GM23338 (cell line): ENCODE results near the gene NTN1. TPM values are rescaled to one million over a fixed set of nuclear protein-coding genes. Genes with fewer than 3 reads are reported as not detected.
"Not testable (repeated sequence)": the region's sequence is repeated elsewhere in the genome, so short reads cannot be mapped to it uniquely, and the experiment has no call there.

Experiments
- ATAC-seq: fragments of 200-7000 bp; cut with Tn5 transposase; 3 replicates; pipeline ENCODE4 v1.9.1; 2020
- DNase-seq: peaks from one replicate; pipeline ENCODE4 v3.0.0-alpha.2; 2015; ENCODE audit warnings: low spot score
- H2AFZ ChIP-seq: fragments of 200-600 bp; sonication (generic); 2 replicates; pipeline ENCODE4 v1.8.0; 2016; ENCODE audit warnings: antibody characterized with exemption, mild to moderate bottlenecking, moderate library complexity
- H3F3A ChIP-seq: fragments of 200-600 bp; sonication (generic); replicated peaks from 2 replicates; pipeline ENCODE4 v1.8.0; 2017; ENCODE audit warnings: antibody characterized with exemption, mixed run types, low read depth
- H3K27ac ChIP-seq: fragments of 200-600 bp; sonication (generic); 2 replicates; pipeline ENCODE4 v1.6.1; 2016; ENCODE audit warnings: low read depth
- H3K27me3 ChIP-seq: fragments of 200-600 bp; sonication (generic); 2 replicates; pipeline ENCODE4 v1.8.0; 2016; ENCODE audit warnings: mild to moderate bottlenecking, mixed run types, moderate library complexity; ENCODE audit not compliant: insufficient read depth
- H3K36me3 ChIP-seq: fragments of 200-600 bp; sonication (generic); 2 replicates; pipeline ENCODE4 v1.8.0; 2016; ENCODE audit warnings: mild to moderate bottlenecking; ENCODE audit not compliant: insufficient read depth
- H3K4me1 ChIP-seq: fragments of 200-600 bp; sonication (generic); 2 replicates; pipeline ENCODE4 v1.8.0; 2016; ENCODE audit warnings: mild to moderate bottlenecking, moderate library complexity; ENCODE audit not compliant: insufficient read depth
- H3K4me2 ChIP-seq: fragments of 200-600 bp; sonication (generic); 2 replicates; pipeline ENCODE4 v1.7.1; 2017; ENCODE audit warnings: mixed run types
- H3K4me3 ChIP-seq: fragments of 200-600 bp; sonication (generic); 2 replicates; pipeline ENCODE4 v1.6.1; 2016; ENCODE audit warnings: mixed run types
- H3K79me2 ChIP-seq: fragments of 200-600 bp; sonication (generic); replicated peaks from 2 replicates; pipeline ENCODE4 v1.8.0; 2017; ENCODE audit warnings: mild to moderate bottlenecking; ENCODE audit not compliant: insufficient read depth
- H3K9me2 ChIP-seq: fragments of 200-600 bp; sonication (generic); 2 replicates; pipeline ENCODE4 v1.8.0; 2017; ENCODE audit not compliant: insufficient read depth
- H4K20me1 ChIP-seq: fragments of 200-600 bp; sonication (generic); replicated peaks from 2 replicates; pipeline ENCODE4 v1.8.0; 2017; ENCODE audit warnings: mild to moderate bottlenecking; ENCODE audit not compliant: insufficient read depth
- H3K27ac Mint-ChIP-seq: 2 replicates; pipeline ENCODE4 v1.8.0; 2020; ENCODE audit warnings: inconsistent platforms, mild to moderate bottlenecking, moderate library complexity, mixed read lengths
- H3K27me3 Mint-ChIP-seq: 3 replicates; pipeline ENCODE4 v1.8.0; 2022; ENCODE audit warnings: low read depth, mild to moderate bottlenecking, moderate library complexity, mixed read lengths, inconsistent platforms; ENCODE audit not compliant: insufficient read depth, poor library complexity
- H3K36me3 Mint-ChIP-seq: 3 replicates; pipeline ENCODE4 v1.8.0; 2021; ENCODE audit warnings: low read depth, mild to moderate bottlenecking, inconsistent platforms, moderate library complexity, mixed read lengths
- H3K4me1 Mint-ChIP-seq: 3 replicates; pipeline ENCODE4 v1.8.0; 2020; ENCODE audit warnings: mild to moderate bottlenecking, inconsistent platforms, mixed read lengths
- H3K4me3 Mint-ChIP-seq: 3 replicates; pipeline ENCODE4 v1.8.0; 2021; ENCODE audit warnings: moderate library complexity, mild to moderate bottlenecking, inconsistent platforms, mixed read lengths
- H3K9me3 Mint-ChIP-seq: 3 replicates; pipeline ENCODE4 v1.8.0; 2020; ENCODE audit warnings: moderate library complexity, mild to moderate bottlenecking, inconsistent platforms, mixed read lengths
- ETS1 ChIP-seq: IDR thresholded peaks from 2 replicates; pipeline ENCODE4 v1.6.1; 2016; ENCODE audit warnings: antibody characterized with exemption
- NANOG ChIP-seq: IDR thresholded peaks from 2 replicates; pipeline ENCODE4 v1.6.1; 2016; ENCODE audit warnings: antibody characterized with exemption, borderline replicate concordance
- POLR2AphosphoS5 ChIP-seq: IDR thresholded peaks from 2 replicates; pipeline ENCODE4 v1.6.1; 2016; ENCODE audit warnings: antibody characterized with exemption, low read depth
- STAT1 ChIP-seq: IDR thresholded peaks from one replicate; pipeline ENCODE4 v1.6.1; 2016; ENCODE audit warnings: antibody characterized with exemption; ENCODE audit not compliant: unreplicated experiment
- ZNF114 ChIP-seq: fragments of 250-450 bp; sonication (Bioruptor Pico); IDR thresholded peaks from 2 replicates; pipeline ENCODE4 v1.5.0; 2020; ENCODE audit warnings: mild to moderate bottlenecking, moderate library complexity
- polyA plus RNA-seq: library from polyadenylated mRNA; unstranded; fragments of >200 nt; fragmentation: Nextera tagmentation; extraction: Ambion mirVana; gene quantifications from 2 replicates; pipeline ENCODE4 v1.2.1, GENCODE V29; 2016
- total RNA-seq: library from RNA; depleted of rRNA; stranded (reverse); fragments of >200 nt; shearing (Covaris generic); gene quantifications from 2 replicates; pipeline ENCODE4 v1.2.3, GENCODE V29; 2014
- TF ChIP-seq, protein P1 (sequence below), 2 experiments: fragments of 200-600 bp in 1 of 2; sonication (generic) in 1 of 2; conservative IDR thresholded peaks; 2 replicates each; pipeline versions ENCODE4 v1.5.1 to v1.6.1; 2016 to 2017; ENCODE audit warnings: antibody characterized with exemption in 2 of 2, low read depth in 2 of 2, mild to moderate bottlenecking in 2 of 2, moderate library complexity in 1 of 2

The NTN1 gene
- total and polyA plus RNA-seq, 2 experiments from 2014 or later = 0.57 to 2.6 TPM

GRCh38 chr17:9256751-9257629, 235.7 kb downstream of the NTN1 start:
- H3F3A ChIP-seq = no peaks in the 10 kb centered on the region
- no peaks in the 10 kb centered on the region for H3K79me2 ChIP-seq
- no peaks in the 10 kb centered on the region for H3K9me2 ChIP-seq
- H3K9me3 Mint-ChIP-seq = no peaks in the 10 kb centered on the region
- no peak overlapping the region for H3K4me3 Mint-ChIP-seq
- H2AFZ ChIP-seq = no peak overlapping the region
- no peak for DNase-seq
- H3K4me3 ChIP-seq = no peak overlapping the region
- ATAC-seq = no peak
- H3K27me3 ChIP-seq = no peaks in the 10 kb centered on the region
- no peaks in the 10 kb centered on the region for H4K20me1 ChIP-seq
- no peaks in the 10 kb centered on the region for H3K36me3 ChIP-seq
- no peaks in the 10 kb centered on the region for H3K36me3 Mint-ChIP-seq
- peaks cover 12% of the 10 kb centered on the region for H3K4me1 ChIP-seq
- H3K4me2 ChIP-seq = no peak overlapping the region
- TF ChIP-seq STAT1 (no peak), POLR2AphosphoS5 (no peak), NANOG (no peak), ETS1 (no peak), ZNF114 (CRISPR knock-in tag) (no peak)
- TF ChIP-seq, protein P1, sequence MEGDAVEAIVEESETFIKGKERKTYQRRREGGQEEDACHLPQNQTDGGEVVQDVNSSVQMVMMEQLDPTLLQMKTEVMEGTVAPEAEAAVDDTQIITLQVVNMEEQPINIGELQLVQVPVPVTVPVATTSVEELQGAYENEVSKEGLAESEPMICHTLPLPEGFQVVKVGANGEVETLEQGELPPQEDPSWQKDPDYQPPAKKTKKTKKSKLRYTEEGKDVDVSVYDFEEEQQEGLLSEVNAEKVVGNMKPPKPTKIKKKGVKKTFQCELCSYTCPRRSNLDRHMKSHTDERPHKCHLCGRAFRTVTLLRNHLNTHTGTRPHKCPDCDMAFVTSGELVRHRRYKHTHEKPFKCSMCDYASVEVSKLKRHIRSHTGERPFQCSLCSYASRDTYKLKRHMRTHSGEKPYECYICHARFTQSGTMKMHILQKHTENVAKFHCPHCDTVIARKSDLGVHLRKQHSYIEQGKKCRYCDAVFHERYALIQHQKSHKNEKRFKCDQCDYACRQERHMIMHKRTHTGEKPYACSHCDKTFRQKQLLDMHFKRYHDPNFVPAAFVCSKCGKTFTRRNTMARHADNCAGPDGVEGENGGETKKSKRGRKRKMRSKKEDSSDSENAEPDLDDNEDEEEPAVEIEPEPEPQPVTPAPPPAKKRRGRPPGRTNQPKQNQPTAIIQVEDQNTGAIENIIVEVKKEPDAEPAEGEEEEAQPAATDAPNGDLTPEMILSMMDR (conservative IDR thresholded peaks at IDR 0.05; ENCODE audit: low read depth in 2 of 2) = no peak
- peaks cover 7% of the 10 kb centered on the region for H3K27me3 Mint-ChIP-seq
- peaks cover 37% of the 10 kb centered on the region for H3K4me1 Mint-ChIP-seq
- 0 out of 2 replicates have a peak overlapping the region, but pooled peaks have one; percentile 49 for H3K27ac Mint-ChIP-seq
- no peak overlapping the region for H3K27ac ChIP-seq

DNA sequence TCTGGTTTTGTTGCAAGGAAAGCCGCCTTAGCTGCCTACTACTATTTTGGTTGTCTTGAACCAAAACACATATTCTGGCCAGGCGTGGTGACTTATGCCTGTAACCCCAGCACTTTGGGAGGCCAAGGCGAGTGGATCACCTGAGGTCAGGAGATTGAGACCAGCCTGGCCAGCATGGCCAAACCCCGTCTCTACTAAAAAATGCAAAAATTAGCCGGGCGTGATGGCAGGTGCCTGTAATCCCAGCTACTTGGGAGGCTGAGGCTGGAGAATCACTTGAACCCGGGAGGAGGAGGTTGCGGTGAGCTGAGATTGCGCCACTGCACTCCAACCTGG, 236.3 kb downstream of the NTN1 start:
- H3K9me2 ChIP-seq, H3K4me3 Mint-ChIP-seq, H3F3A ChIP-seq, H3K36me3 ChIP-seq, H4K20me1 ChIP-seq, H3K27me3 Mint-ChIP-seq, H3K9me3 Mint-ChIP-seq, H3K27ac ChIP-seq, H3K4me3 ChIP-seq, H3K27me3 ChIP-seq, H2AFZ ChIP-seq, DNase-seq, H3K4me2 ChIP-seq, H3K79me2 ChIP-seq, H3K36me3 Mint-ChIP-seq, ATAC-seq: not testable (repeated sequence)
- H3K4me1 ChIP-seq = peaks cover 12% of the 10 kb centered on the region
- peaks cover 37% of the 10 kb centered on the region for H3K4me1 Mint-ChIP-seq
- H3K27ac Mint-ChIP-seq = 0 out of 2 replicates have a peak overlapping the region, but pooled peaks have one; percentile 37
